ENCODE results near the gene CFAP410. TPM values are rescaled to one million over a fixed set of nuclear protein-coding genes. Genes with fewer than 3 reads are reported as not detected.
"Not testable (repeated sequence)": the region's sequence is repeated elsewhere in the genome, so short reads cannot be mapped to it uniquely, and the experiment has no call there.

CFAP410 gene
- total RNA-seq, 1 donor, result 17.6 TPM

DNA sequence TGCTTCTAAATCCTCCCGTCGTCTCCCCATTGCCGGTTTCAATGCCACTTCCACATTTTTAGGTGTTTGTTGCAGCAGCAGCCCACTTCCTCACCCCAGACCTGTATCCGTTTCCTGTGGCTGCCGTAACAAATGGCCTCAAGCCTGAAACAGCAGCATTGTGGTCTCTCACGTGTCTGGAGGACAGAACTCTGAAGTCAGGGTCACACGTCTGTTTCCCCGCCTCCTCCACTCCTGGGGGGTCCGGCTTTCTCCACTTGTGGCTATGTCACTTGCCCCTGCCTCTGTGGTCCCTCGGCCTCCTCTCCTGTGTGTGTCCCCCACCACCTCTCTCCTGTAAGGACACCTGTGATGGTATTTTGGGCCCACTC, 36.1 kb upstream of the CFAP410 start:
- no peaks in the 10 kb centered on the region for H3K9me3 ChIP-seq (ENCODE audit: low read depth, low read length)
- H3K27me3 ChIP-seq (ENCODE audit: insufficient read depth, low read length), result no peaks in the 10 kb centered on the region
- H3K4me3 ChIP-seq (ENCODE audit: low read length), result no peak overlapping the region
- H3K4me1 ChIP-seq (ENCODE audit: insufficient read depth, low read length), result peaks cover 32% of the 10 kb centered on the region

DNA sequence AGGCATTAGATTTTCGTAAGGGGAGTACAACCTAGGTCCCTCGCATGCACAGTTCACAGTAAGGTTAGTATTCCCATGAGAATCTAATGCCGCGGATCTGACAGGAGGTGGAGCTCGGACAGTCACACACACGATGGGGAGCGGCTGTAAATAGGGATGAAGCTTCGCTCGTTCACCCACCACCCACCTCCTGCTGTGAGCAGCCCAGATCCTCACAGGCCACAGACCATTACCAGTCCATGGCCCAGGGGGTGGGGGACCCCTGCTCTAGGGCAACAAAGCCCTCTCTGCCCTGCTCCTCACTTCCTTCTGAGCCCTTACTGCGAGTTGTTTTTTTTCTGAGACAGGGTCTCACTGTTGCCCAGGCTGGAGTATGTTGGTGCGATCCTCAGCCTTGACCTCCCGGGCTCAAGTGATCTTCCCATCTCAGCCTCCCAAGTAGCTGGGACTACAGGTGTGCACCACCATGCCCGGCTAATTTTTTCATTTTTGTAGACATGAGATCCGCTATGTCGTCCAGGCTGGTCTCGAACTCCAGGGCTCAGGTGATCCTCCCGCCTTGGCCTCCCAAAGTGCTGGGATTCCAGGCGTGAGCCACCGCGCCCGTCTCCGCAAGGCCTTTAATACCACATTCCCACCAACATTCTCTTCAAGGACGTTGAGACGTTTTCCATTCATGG, 35.6 kb upstream of the CFAP410 start:
- Histone ChIP-seq H3K4me1 (ENCODE audit: insufficient read depth, low read length) (peaks cover 32% of the 10 kb centered on the region), H3K27me3 (ENCODE audit: insufficient read depth, low read length) (no peaks in the 10 kb centered on the region), H3K9me3 (ENCODE audit: low read depth, low read length) (no peaks in the 10 kb centered on the region), H3K4me3 (ENCODE audit: low read length) (no peak overlapping the region)

DNA sequence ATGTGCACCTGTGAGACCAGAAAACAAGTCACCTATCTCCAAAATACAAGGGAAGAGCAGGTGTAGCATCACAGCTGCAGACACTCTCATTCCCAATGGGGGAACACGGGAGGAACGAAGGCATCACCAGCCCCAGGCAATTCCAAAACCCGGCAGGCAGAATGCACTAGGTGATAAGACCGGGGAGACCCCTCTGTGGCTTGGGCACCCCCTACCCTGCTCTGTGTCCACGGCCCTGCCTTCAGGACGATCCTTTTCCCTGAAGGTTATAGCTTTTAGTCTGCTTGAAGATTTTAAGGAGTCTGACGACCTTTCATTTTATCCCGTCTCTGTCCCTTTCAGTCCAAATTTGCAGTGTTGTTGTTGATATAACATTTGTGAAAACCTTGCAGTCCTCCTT, 33.4 kb upstream of the CFAP410 start:
- Histone ChIP-seq H3K4me1 (ENCODE audit: insufficient read depth, low read length) (peaks cover 32% of the 10 kb centered on the region), H3K27me3 (ENCODE audit: insufficient read depth, low read length) (no peaks in the 10 kb centered on the region), H3K9me3 (ENCODE audit: low read depth, low read length) (no peaks in the 10 kb centered on the region), H3K4me3 (ENCODE audit: low read length) (no peak overlapping the region)

DNA sequence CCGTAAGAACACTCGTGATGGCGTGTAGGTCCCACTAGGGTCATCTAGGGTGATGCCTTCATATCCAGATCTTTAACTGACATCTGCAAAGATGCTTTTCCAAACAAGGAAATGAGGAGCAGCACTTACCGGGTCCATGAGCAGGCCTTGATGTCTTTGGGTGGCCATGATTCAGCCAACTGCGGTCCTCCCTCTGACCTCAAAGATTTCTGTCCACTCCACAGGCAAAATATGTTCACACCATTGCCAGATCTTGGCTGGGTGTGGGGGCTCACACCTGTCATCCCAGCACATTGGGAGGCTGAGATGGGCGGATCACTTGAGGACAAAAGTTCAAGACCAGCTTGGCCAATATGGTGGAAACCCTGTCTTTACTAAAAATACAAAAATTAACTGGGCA, 32.4 kb upstream of the CFAP410 start:
- Histone ChIP-seq H3K4me3 (ENCODE audit: low read length) (no peak overlapping the region), H3K9me3 (ENCODE audit: low read depth, low read length) (no peaks in the 10 kb centered on the region), H3K27me3 (ENCODE audit: insufficient read depth, low read length) (no peaks in the 10 kb centered on the region), H3K4me1 (ENCODE audit: insufficient read depth, low read length) (peaks cover 32% of the 10 kb centered on the region)

DNA sequence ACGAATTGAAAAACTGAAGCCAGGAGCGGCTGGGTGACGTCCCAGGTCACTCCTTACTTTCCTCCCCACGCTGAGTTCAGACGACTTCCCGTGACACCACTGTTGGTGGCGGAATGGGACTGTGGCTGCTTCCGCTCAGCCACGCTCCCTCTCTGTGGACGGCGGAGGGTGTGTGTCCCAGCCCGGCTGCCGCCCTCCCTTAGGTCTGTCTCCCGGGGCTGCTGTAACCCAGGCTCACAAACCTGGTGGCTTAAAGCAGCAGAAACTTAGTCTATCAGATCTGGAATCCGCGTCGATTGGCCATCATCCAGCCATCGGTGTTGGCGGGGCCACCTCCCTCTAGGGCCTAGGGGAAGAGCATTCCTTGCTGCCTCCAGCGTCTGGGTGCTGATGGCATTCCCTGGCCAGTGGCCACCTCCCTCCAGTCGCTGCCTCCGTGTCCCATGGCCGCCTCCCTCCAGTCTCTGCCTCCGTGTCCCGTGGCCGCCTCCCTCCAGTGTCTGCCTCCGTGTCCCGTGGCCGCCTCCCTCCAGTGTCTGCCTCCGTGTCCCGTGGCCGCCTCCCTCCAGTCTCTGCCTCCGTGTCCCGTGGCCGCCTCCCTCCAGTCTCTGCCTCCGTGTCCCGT, 31.7 kb upstream of the CFAP410 start:
- H3K27me3 ChIP-seq (ENCODE audit: insufficient read depth, low read length), result no peaks in the 10 kb centered on the region
- no peaks in the 10 kb centered on the region for H3K9me3 ChIP-seq (ENCODE audit: low read depth, low read length)
- H3K4me3 ChIP-seq (ENCODE audit: low read length), result no peak overlapping the region
- peaks cover 26% of the 10 kb centered on the region for H3K4me1 ChIP-seq (ENCODE audit: insufficient read depth, low read length)

DNA sequence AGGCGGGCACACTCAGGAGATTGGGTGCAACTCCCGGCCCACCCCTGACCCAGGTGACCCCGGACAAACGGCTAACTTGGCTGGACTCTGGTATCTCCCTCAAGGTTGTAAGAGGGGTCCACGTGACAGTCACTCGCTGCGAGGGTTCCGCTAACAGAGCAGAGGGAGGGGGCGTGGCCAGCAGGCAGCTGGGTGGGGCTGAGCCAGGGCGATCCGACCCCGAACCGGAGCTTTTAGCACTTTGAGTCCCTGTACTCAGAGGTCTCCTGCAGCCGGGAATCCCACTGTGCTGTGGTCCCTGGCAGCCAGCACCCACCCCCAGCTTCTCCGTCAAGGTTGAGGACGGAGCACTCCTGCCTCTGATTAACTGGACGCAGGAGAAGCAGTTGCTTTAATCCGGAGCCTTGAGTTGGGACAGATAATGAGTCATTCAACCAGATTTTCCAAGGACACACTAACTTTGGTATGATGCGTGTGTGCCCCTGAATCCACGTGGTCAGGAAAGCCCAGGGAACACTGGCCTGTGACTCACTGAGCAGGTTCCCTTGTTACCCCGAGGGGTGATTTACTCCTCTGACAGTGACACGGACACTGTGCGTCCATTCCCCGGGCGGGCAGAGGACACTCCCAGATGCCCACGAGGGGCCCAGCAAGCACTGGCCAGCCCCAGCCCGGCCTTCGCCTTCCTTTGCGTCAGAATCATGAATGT, 31.0 kb upstream of the CFAP410 start:
- Histone ChIP-seq H3K4me1 (ENCODE audit: insufficient read depth, low read length) (peaks cover 18% of the 10 kb centered on the region), H3K27me3 (ENCODE audit: insufficient read depth, low read length) (no peaks in the 10 kb centered on the region), H3K9me3 (ENCODE audit: low read depth, low read length) (no peaks in the 10 kb centered on the region), H3K4me3 (ENCODE audit: low read length) (no peak overlapping the region)

DNA sequence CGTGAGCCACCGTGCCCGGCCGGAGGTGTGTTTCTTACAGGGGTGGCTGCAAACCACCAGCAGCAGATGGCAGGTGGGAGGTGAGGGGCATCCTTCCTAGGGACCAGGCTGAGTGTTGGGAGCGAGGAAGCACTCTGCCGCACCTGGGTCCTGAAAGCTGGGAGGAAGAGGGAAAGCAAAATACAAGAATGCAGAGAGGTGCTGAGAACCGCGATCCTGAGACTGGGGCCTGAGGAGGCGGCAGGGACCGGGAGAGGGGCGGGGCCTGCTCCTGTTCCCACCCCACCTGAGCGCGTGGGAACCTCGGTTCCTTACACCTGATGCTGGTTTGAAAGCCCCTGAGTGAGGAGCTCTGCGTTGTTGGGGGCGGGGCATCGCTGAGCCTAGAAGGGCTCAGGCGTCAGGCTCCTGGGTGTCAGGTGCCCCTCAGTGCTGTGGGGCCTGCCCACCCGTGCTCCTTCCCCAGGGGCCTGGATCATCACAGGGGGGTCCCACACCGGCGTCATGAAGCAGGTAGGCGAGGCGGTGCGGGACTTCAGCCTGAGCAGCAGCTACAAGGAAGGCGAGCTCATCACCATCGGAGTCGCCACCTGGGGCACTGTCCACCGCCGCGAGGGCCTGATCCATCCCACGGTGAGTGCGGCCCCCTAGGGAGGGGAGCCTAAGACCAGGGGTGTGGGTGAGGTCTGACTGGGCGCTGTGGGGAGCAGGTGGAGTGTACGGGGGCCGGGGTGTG, 29.7 kb upstream of the CFAP410 start:
- Histone ChIP-seq H3K27me3 (ENCODE audit: insufficient read depth, low read length) (no peaks in the 10 kb centered on the region), H3K4me1 (ENCODE audit: insufficient read depth, low read length) (peaks cover 5% of the 10 kb centered on the region), H3K9me3 (ENCODE audit: low read depth, low read length) (no peaks in the 10 kb centered on the region)

DNA sequence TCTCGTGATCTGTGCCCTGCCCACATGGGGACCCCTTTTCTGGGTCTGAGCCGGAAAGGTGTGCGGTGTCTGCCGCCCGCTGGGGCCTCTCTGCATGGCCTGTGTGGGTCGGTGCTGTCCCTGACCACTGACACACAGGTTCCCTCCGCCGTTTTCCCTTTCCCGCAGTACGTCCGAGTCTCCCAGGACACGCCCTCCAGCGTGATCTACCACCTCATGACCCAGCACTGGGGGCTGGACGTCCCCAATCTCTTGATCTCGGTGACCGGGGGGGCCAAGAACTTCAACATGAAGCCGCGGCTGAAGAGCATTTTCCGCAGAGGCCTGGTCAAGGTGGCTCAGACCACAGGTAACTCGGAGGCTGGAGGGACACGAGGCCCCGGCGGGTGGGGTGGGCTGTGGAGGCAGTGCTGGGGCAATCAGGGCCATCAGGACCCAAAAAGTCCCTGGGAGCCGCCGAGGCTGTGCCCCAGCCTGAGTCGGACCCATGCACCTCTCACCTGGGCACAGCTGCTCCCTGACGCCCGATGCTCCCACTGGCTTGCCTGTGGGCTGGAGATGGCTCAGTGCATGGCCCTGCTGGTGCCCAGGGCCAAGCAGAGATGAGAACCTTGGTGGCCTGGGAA, 27.5 kb upstream of the CFAP410 start:
- peaks cover 7% of the 10 kb centered on the region for H3K4me1 ChIP-seq (ENCODE audit: insufficient read depth, low read length)
- H3K9me3 ChIP-seq (ENCODE audit: low read depth, low read length), result no peaks in the 10 kb centered on the region
- no peak overlapping the region for H3K4me3 ChIP-seq (ENCODE audit: low read length)
- no peaks in the 10 kb centered on the region for H3K27me3 ChIP-seq (ENCODE audit: insufficient read depth, low read length)

More for the DNA sequence above, 29.7 kb upstream of the CFAP410 start:
- H3K4me3 ChIP-seq (ENCODE audit: low read length), result no peak overlapping the region

DNA sequence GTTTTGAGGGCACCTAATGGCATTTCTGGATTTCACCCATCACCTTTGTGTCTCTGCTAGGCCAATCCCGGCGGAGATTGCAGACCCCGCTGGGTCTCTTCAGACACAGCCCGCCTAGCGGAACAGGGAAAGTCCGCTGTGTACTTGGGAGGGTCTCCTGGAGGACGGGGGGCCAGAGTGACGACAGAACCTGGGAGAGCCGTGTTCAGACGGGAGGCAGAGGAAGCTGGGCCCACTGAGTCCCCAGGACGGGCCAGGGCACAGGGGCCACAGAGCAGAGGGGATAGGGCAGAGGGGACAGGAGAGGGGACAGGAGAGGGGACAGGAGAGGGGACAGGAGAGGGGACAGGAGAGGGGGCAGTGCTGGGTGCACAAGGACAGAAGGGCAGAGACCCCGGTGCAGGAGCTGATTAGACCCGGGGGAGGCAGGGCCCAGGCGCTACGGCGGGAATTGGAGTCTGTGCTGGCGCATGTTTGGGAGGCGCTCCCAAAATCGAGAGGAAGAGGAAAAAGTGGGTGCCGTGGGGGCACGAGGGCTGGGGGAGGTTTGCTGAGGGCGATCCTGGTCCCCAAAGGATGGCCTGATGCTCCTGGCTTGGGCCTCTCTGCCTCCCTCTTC, 26.9 kb upstream of the CFAP410 start:
- Histone ChIP-seq H3K9me3 (ENCODE audit: low read depth, low read length) (no peaks in the 10 kb centered on the region), H3K4me3 (ENCODE audit: low read length) (no peak overlapping the region), H3K4me1 (ENCODE audit: insufficient read depth, low read length) (peaks cover 11% of the 10 kb centered on the region), H3K27me3 (ENCODE audit: insufficient read depth, low read length) (no peaks in the 10 kb centered on the region)

GRCh38 chr21:44365251-44365966, 26.2 kb upstream of the CFAP410 start:
- H3K27me3 ChIP-seq (ENCODE audit: insufficient read depth, low read length), result no peaks in the 10 kb centered on the region
- peaks cover 18% of the 10 kb centered on the region for H3K4me1 ChIP-seq (ENCODE audit: insufficient read depth, low read length)
- H3K9me3 ChIP-seq (ENCODE audit: low read depth, low read length), result no peaks in the 10 kb centered on the region
- H3K4me3 ChIP-seq (ENCODE audit: low read length), result no peak overlapping the region

- no peaks in the 10 kb centered on the region for H3K9me3 ChIP-seq (ENCODE audit: low read depth, low read length)
- H3K4me3 ChIP-seq (ENCODE audit: low read length), result no peak overlapping the region
- H3K4me1 ChIP-seq (ENCODE audit: insufficient read depth, low read length), result peaks cover 28% of the 10 kb centered on the region
- H3K27me3 ChIP-seq (ENCODE audit: insufficient read depth, low read length), result no peaks in the 10 kb centered on the region
Observed at GRCh38 chr21:44364151-44365053, 25.2 kb upstream of the CFAP410 start.

DNA sequence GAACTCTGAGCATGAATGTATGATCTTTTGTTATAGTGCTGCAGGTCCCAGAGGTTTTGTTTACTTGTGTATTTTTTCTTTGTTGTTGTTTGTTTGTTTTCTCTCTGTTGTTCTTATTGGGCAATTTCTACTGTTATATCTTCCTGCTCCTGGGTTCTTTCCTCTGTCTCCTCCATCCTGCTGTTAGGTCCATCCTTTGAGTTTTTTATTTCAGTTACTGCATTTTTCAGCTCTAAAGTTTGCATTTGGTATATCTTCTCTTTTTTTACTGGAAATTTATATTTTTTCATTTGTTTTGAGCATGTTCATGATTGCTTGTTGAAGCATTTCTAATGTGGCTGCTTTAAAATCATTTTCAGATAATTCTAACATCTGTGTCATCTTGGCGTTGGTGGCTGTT, 24.1 kb upstream of the CFAP410 start:
- Histone ChIP-seq H3K27me3 (ENCODE audit: insufficient read depth, low read length) (no peaks in the 10 kb centered on the region), H3K4me1 (ENCODE audit: insufficient read depth, low read length) (peaks cover 33% of the 10 kb centered on the region), H3K4me3 (ENCODE audit: low read length) (no peak overlapping the region)

GRCh38 chr21:44361903-44362302, 22.7 kb upstream of the CFAP410 start:
- peaks cover 41% of the 10 kb centered on the region for H3K4me1 ChIP-seq (ENCODE audit: insufficient read depth, low read length)
- H3K4me3 ChIP-seq (ENCODE audit: low read length); H3K9me3 ChIP-seq (ENCODE audit: low read depth, low read length); H3K27me3 ChIP-seq (ENCODE audit: insufficient read depth, low read length): not testable (repeated sequence)

More for the DNA sequence above, 24.1 kb upstream of the CFAP410 start:
- H3K9me3 ChIP-seq (ENCODE audit: low read depth, low read length), result no peaks in the 10 kb centered on the region

Data from mononuclear cell (primary cell).